IMR-90 (cell line): Measurements from ENCODE around the gene ELF5. TPM values are rescaled to one million over a fixed set of nuclear protein-coding genes. Genes with fewer than 3 reads are reported as not detected.

Source experiments
- ATAC-seq: fragments of 200-7000 bp; cut with Tn5 transposase; 2 replicates; pipeline ENCODE4 v1.9.1; 2020; ENCODE audit warnings: low read depth, mild to moderate bottlenecking, moderate library complexity
- BruUV-seq: library from RNA; stranded (reverse); fragments of 400-500 nt; replicated peaks from 2 replicates; lab custom pipeline; 2021; lab: Mats Ljungman, UMichigan
- CTCF ChIA-PET: fragments of 300-600 bp; formaldehyde crosslinking; extraction: SDS; loops from one replicate; lab custom pipeline; 2021; ENCODE audit warnings: antibody characterized with exemption; lab: Yijun Ruan, JAX
- POLR2A ChIA-PET: fragments of 300-600 bp; sonication (Branson Sonifier 250); formaldehyde crosslinking; loops from one replicate; lab custom pipeline; 2022; ENCODE audit warnings: antibody characterized with exemption; ENCODE audit not compliant: unreplicated experiment; lab: Charles Lee
- DNase-seq: peaks from one replicate; pipeline ENCODE4 v3.0.0; 2013
- H2AFZ ChIP-seq: replicated peaks from 2 replicates; pipeline ENCODE3; 2013; ENCODE audit warnings: low read length, mild to moderate bottlenecking; ENCODE audit not compliant: poor library complexity
- H2AK5ac ChIP-seq: 2 replicates; pipeline ENCODE4 v1.6.1; 2013; ENCODE audit warnings: low read depth, low read length, inconsistent platforms
- H2AK9ac ChIP-seq: replicated peaks from 2 replicates; pipeline ENCODE3; 2013; ENCODE audit warnings: mild to moderate bottlenecking, low read depth, low read length, moderate library complexity; ENCODE audit not compliant: poor library complexity
- H2BK120ac ChIP-seq: 2 replicates; pipeline ENCODE4 v1.6.1; 2013; ENCODE audit warnings: low read depth, low read length, inconsistent platforms
- H2BK15ac ChIP-seq: 3 replicates; pipeline ENCODE4 v1.6.1; 2013; ENCODE audit warnings: low read depth, low read length, inconsistent platforms
- H2BK20ac ChIP-seq: 2 replicates; pipeline ENCODE4 v1.6.1; 2013; ENCODE audit warnings: low read depth, mild to moderate bottlenecking, inconsistent platforms, low read length, moderate library complexity
- H2BK5ac ChIP-seq: 2 replicates; pipeline ENCODE4 v1.6.1; 2013; ENCODE audit warnings: mild to moderate bottlenecking, low read depth, low read length, inconsistent platforms; ENCODE audit not compliant: poor library complexity, severe bottlenecking
- H3K14ac ChIP-seq: replicated peaks from 2 replicates; pipeline ENCODE4 v1.6.1; 2013; ENCODE audit warnings: low read depth, low read length, inconsistent platforms
- H3K18ac ChIP-seq: 2 replicates; pipeline ENCODE4 v1.6.1; 2013; ENCODE audit warnings: low read depth, low read length, control low read depth
- H3K23ac ChIP-seq: 2 replicates; pipeline ENCODE4 v1.6.1; 2013; ENCODE audit warnings: low read depth, low read length, inconsistent platforms
- H3K27ac ChIP-seq: 2 replicates; pipeline ENCODE4 v1.5.1; 2013; ENCODE audit warnings: mild to moderate bottlenecking, control low read depth, low read length; ENCODE audit not compliant: insufficient read depth
- H3K27me3 ChIP-seq: 2 replicates; pipeline ENCODE4 v1.6.1; 2013; ENCODE audit warnings: low read length; ENCODE audit not compliant: control insufficient read depth, insufficient read depth
- H3K36me3 ChIP-seq: 2 replicates; pipeline ENCODE4 v1.6.1; 2013; ENCODE audit warnings: low read length, mixed read lengths; ENCODE audit not compliant: control insufficient read depth, insufficient read depth
- H3K4ac ChIP-seq: 2 replicates; pipeline ENCODE4 v1.6.1; 2013; ENCODE audit warnings: low read depth, low read length, inconsistent platforms
- H3K4me1 ChIP-seq: 2 replicates; pipeline ENCODE4 v1.6.1; 2013; ENCODE audit warnings: low read length, mixed read lengths; ENCODE audit not compliant: control insufficient read depth, insufficient read depth
- H3K4me2 ChIP-seq: 2 replicates; pipeline ENCODE4 v1.6.1; 2013; ENCODE audit warnings: low read depth, mild to moderate bottlenecking, control low read depth, low read length, moderate library complexity
- H3K4me3 ChIP-seq: 2 replicates; pipeline ENCODE4 v1.5.1; 2013; ENCODE audit warnings: low read depth, mild to moderate bottlenecking, control low read depth, low read length, moderate library complexity; ENCODE audit not compliant: insufficient read depth
- H3K56ac ChIP-seq: 2 replicates; pipeline ENCODE4 v1.6.1; 2013; ENCODE audit warnings: low read length, inconsistent platforms; ENCODE audit not compliant: insufficient read depth; ENCODE audit errors: extremely low read depth
- H3K79me1 ChIP-seq, 2 experiments: 2 replicates each; pipeline ENCODE4 v1.6.1; 2013; ENCODE audit warnings: low read length in 2 of 2, inconsistent platforms in 1 of 2, low read depth in 1 of 2
- H3K9ac ChIP-seq: 2 replicates; pipeline ENCODE4 v1.6.1; 2013; ENCODE audit warnings: low read depth, low read length, control low read depth
- H3K9me1 ChIP-seq: 2 replicates; pipeline ENCODE4 v1.6.1; 2013; ENCODE audit warnings: low read length, inconsistent platforms; ENCODE audit not compliant: insufficient read depth
- H3K9me3 ChIP-seq: 2 replicates; pipeline ENCODE4 v1.6.1; 2013; ENCODE audit warnings: low read length; ENCODE audit not compliant: control insufficient read depth, insufficient read depth
- H4K20me1 ChIP-seq: 2 replicates; pipeline ENCODE4 v1.6.1; 2013; ENCODE audit warnings: low read length, inconsistent platforms; ENCODE audit not compliant: insufficient read depth
- H4K5ac ChIP-seq: 2 replicates; pipeline ENCODE4 v1.6.1; 2013; ENCODE audit warnings: mild to moderate bottlenecking, low read depth, low read length, control low read depth
- H4K8ac ChIP-seq, 2 experiments: 2 replicates each; pipeline ENCODE4 v1.6.1; 2013; ENCODE audit warnings: low read depth in 2 of 2, low read length in 2 of 2, control low read depth in 1 of 2, inconsistent platforms in 1 of 2
- H4K91ac ChIP-seq: 2 replicates; pipeline ENCODE4 v1.6.1; 2013; ENCODE audit warnings: low read depth, low read length, inconsistent platforms; ENCODE audit not compliant: insufficient read depth
- CEBPB ChIP-seq: IDR thresholded peaks from 2 replicates; pipeline ENCODE4 v1.6.1; 2012; ENCODE audit warnings: low read depth, low read length, improper control_type of control experiment
- CTCF ChIP-seq: conservative IDR thresholded peaks from 2 replicates; pipeline ENCODE4 v1.5.1; 2012; ENCODE audit warnings: mild to moderate bottlenecking, low read depth, low read length, improper control_type of control experiment
- MAZ ChIP-seq: IDR thresholded peaks from 2 replicates; pipeline ENCODE4 v1.6.1; 2012; ENCODE audit warnings: low read depth, mild to moderate bottlenecking, low read length, improper control_type of control experiment, moderate library complexity, borderline replicate concordance
- RAD21 ChIP-seq: IDR thresholded peaks from 2 replicates; pipeline ENCODE4 v1.6.1; 2012; ENCODE audit warnings: low read length, improper control_type of control experiment
- SMC3 ChIP-seq: fragments of 150-350 bp; IDR thresholded peaks from 2 replicates; pipeline ENCODE4 v1.6.1; 2016; ENCODE audit warnings: low read depth, mild to moderate bottlenecking, antibody characterized with exemption, low read length, moderate library complexity
- WGBS, 2 experiments: methylation state at CpG; one replicate each; pipeline versions ENCODE4 v1.1.5 to v1.1.7; 2013; ENCODE audit warnings: missing lambda C conversion rate in 2 of 2; ENCODE audit not compliant: insufficient read length in 1 of 2; ENCODE audit errors: extremely low coverage in 2 of 2; 5-methylcytosine and 5-hydroxymethylcytosine counted together
- dilution Hi-C: fragments of 300-500 bp; cut with HindIII; formaldehyde crosslinking; loops from one replicate; pipeline ENCODE4 v1.14.3; 2018; ENCODE audit warnings: low sequenced_read_pairs; ENCODE audit not compliant: unreplicated experiment
- in situ Hi-C: fragments of 300-500 bp; cut with MboI; formaldehyde crosslinking; loops from 3 replicates; pipeline ENCODE4 v1.14.3; 2019; ENCODE audit warnings: low sequenced_read_pairs, inconsistent platforms, mixed read lengths
- intact Hi-C: fragments of 100-400 bp; cut with micrococcal nuclease; formaldehyde crosslinking; loops from 2 replicates; pipeline ENCODE4 v1.10.0; 2022
- polyA plus RNA-seq, 3 experiments: library from polyadenylated mRNA; depleted of rRNA; stranded (reverse); fragments of >200 nt; gene quantifications; 2 replicates each; pipeline ENCODE4 v1.2.3, GENCODE V29; 2012; ENCODE audit warnings: low replicate concordance in 1 of 3
- total RNA-seq: library from RNA; depleted of rRNA; stranded (reverse); fragments of >200 nt; gene quantifications from 2 replicates; pipeline ENCODE4 v1.2.3, GENCODE V29; 2012

Gene ELF5
- total and polyA plus RNA-seq, 2 of the 4 experiments (the other 2 are of a cell fraction), result not detected

- H4K8ac ChIP-seq, result no peak overlapping the region
- ChIA-PET POLR2A (interaction anchor here (0.7 kb wide), 1 partner anchor 13 kb away, joined by 4 read pairs; no protein-coding TSS in a partner anchor), CTCF (interaction anchor here (0.6 to 1.6 kb wide), 5 partner anchors 12 to 679 kb away, joined by 3 to 7 read pairs (median 4); no protein-coding TSS in a partner anchor)
- no peak overlapping the region for H3K23ac ChIP-seq
- intact Hi-C loops (no loop called here), in situ Hi-C loops (no loop called here), dilution Hi-C loops (no loop called here)
- no peak overlapping the region for H2BK5ac ChIP-seq
- H2AFZ ChIP-seq, result no peak overlapping the region
- 90% methylated on average over 4 of the region's 8 CpGs; no CpG with 5 or more reads in 1 of the 2 experiments for WGBS, 2 experiments
- no peak overlapping the region for H2BK120ac ChIP-seq
- no peak overlapping the region for H2AK5ac ChIP-seq
- H3K4ac ChIP-seq, result no peak overlapping the region
- DNase-seq (peak; percentile 14), ATAC-seq (no peak)
- no peaks in the 10 kb centered on the region for H3K27me3 ChIP-seq
- no peak overlapping the region for H3K27ac ChIP-seq
- no peak overlapping the region for H3K14ac ChIP-seq
- no peaks in the 10 kb centered on the region for H3K79me1 ChIP-seq
- no peak overlapping the region for H2BK20ac ChIP-seq
- no peak overlapping the region for H4K91ac ChIP-seq
- H3K4me3 ChIP-seq, result no peak overlapping the region
- H3K9me1 ChIP-seq, result no peaks in the 10 kb centered on the region
- no peaks in the 10 kb centered on the region for H3K4me1 ChIP-seq
- H4K20me1 ChIP-seq, result no peaks in the 10 kb centered on the region
- no peak overlapping the region for H4K5ac ChIP-seq
- H2AK9ac ChIP-seq, result no peak overlapping the region
- peak; percentile 46 for TF ChIP-seq CTCF
- peak; percentile 23; the same call in 1 of the 2 replicates for TF ChIP-seq SMC3
- TF ChIP-seq MAZ, result no peak
- no peak for TF ChIP-seq CEBPB
- TF ChIP-seq RAD21, result peak; percentile 37; the same call in 1 of the 2 replicates
- BruUV-seq, result no TSS peak
- no peak overlapping the region for H3K9ac ChIP-seq
- no peak overlapping the region for H3K18ac ChIP-seq
- no peak overlapping the region for H3K4me2 ChIP-seq
- H3K9me3 ChIP-seq, result no peaks in the 10 kb centered on the region; the same call in 1 of the 2 replicates
- no peak overlapping the region for H2BK15ac ChIP-seq
- H3K36me3 ChIP-seq, result peaks cover 54% of the 10 kb centered on the region
- no peak overlapping the region for H3K56ac ChIP-seq
These were observed 45.3 kb downstream of the ELF5 start for GRCh38 chr11:34468209-34468841.
